Fibroblast of lung (primary cell): Measurements from ENCODE around the gene RNF112. TPM values are rescaled to one million over a fixed set of nuclear protein-coding genes. Genes with fewer than 3 reads are reported as not detected.
"Not testable (repeated sequence)": the region's sequence is repeated elsewhere in the genome, so short reads cannot be mapped to it uniquely, and the experiment has no call there.

Experiments used
- DNase-seq, 2 donors: peaks; one replicate each; pipeline versions ENCODE4 v3.0.0 to v3.0.0-alpha.2; 2010; ENCODE audit warnings: low read depth in 2 of 2
- H2AFZ ChIP-seq: 2 replicates; pipeline ENCODE4 v1.5.1; 2012; ENCODE audit warnings: low read length, control low read depth, inconsistent platforms
- H3K27ac ChIP-seq: 2 replicates; pipeline ENCODE4 v1.5.1; 2011; ENCODE audit warnings: low read length, control low read depth; ENCODE audit not compliant: insufficient read depth
- H3K27me3 ChIP-seq: 2 replicates; pipeline ENCODE4 v1.5.1; 2011; ENCODE audit warnings: mild to moderate bottlenecking, low read length; ENCODE audit not compliant: control insufficient read depth, insufficient read depth
- H3K36me3 ChIP-seq: 2 replicates; pipeline ENCODE4 v1.5.1; 2011; ENCODE audit warnings: low read length; ENCODE audit not compliant: control insufficient read depth, insufficient read depth
- H3K4me1 ChIP-seq: 2 replicates; pipeline ENCODE4 v1.5.1; 2011; ENCODE audit warnings: low read length; ENCODE audit not compliant: control insufficient read depth, insufficient read depth; ENCODE audit errors: extremely low read depth
- H3K4me2 ChIP-seq: 2 replicates; pipeline ENCODE4 v1.5.1; 2011; ENCODE audit warnings: low read length, control low read depth; ENCODE audit not compliant: insufficient read depth; ENCODE audit errors: extremely low read depth
- H3K4me3 ChIP-seq, 4 experiments: fragments of 200-600 bp in 1 of 4; sonication (generic) in 1 of 4; replicated peaks in 1 of 4; 2 replicates each; pipeline ENCODE4 v1.5.1; 2011 to 2016; ENCODE audit warnings: low read length in 4 of 4, low read depth in 3 of 4, mild to moderate bottlenecking in 3 of 4, control low read depth in 2 of 4, inconsistent platforms in 1 of 4, mixed read lengths in 1 of 4; ENCODE audit not compliant: insufficient read depth in 1 of 4; ENCODE audit errors: control extremely low read depth in 1 of 4
- H3K79me2 ChIP-seq: 2 replicates; pipeline ENCODE4 v1.5.1; 2012; ENCODE audit warnings: mild to moderate bottlenecking, low read length, inconsistent platforms; ENCODE audit not compliant: control insufficient read depth, insufficient read depth
- H3K9ac ChIP-seq: 2 replicates; pipeline ENCODE4 v1.5.1; 2011; ENCODE audit warnings: mild to moderate bottlenecking, low read length, control low read depth; ENCODE audit not compliant: insufficient read depth
- H3K9me3 ChIP-seq: 2 replicates; pipeline ENCODE4 v1.5.1; 2012; ENCODE audit warnings: low read depth, low read length; ENCODE audit not compliant: control insufficient read depth, insufficient read depth
- H4K20me1 ChIP-seq: 2 replicates; pipeline ENCODE4 v1.5.1; 2011; ENCODE audit warnings: low read length; ENCODE audit not compliant: control insufficient read depth, insufficient read depth; ENCODE audit errors: extremely low read depth
- EZH2 ChIP-seq: IDR thresholded peaks from 2 replicates; pipeline ENCODE4 v1.5.1; 2012; ENCODE audit warnings: low read length, control low read depth, mild to moderate bottlenecking; ENCODE audit errors: missing control alignments
- polyA plus RNA-seq, 2 donors: library from polyadenylated mRNA; depleted of rRNA in 1 of 2; stranded (reverse) in 1 of 2; unstranded in 1 of 2; fragments of >200 nt; gene quantifications; 2 replicates each; pipeline ENCODE4 v1.2.1, GENCODE V29; 2011 to 2012; ENCODE audit warnings: missing spikeins in 1 of 2
- total RNA-seq: library from RNA; depleted of rRNA; stranded (reverse); fragments of >200 nt; gene quantifications from 2 replicates; pipeline ENCODE4 v1.2.1, GENCODE V29; 2014
- TF ChIP-seq, protein P1 (sequence below), 2 donors: IDR thresholded peaks in 1 of 2; conservative IDR thresholded peaks in 1 of 2; 1 replicate in 1 of 2; 2 replicates in 1 of 2; pipeline ENCODE4 v1.5.1; 2011 to 2012; ENCODE audit warnings: low read length in 2 of 2, control low read depth in 1 of 2, inconsistent platforms in 1 of 2, low read depth in 1 of 2, mild to moderate bottlenecking in 1 of 2

RNF112 gene
- total and polyA plus RNA-seq, 2 donors (not counting 1 experiment from before 2014, with no cell fraction given), result 1.5 to 21.5 TPM

DNA sequence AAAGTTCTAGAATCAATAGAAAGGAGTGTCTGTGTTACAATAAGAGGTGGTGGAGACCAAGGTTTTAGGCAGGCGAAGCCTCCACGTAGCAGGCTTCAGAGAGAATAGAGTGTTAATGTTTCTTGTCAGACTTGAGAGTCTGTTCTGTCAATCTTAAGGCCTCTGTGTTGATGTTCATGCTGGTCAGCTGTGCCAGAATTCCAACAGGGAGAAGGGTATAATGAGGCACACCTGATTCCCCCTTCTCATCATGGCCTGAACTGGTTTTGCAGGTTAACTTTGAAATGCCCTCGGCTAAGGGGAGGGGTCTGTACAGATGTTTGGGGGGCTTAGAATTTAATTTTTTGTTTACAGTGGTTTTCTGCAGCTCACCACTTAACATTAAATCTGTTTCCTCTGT lies 46.0 kb downstream of the RNF112 start:
- no peak overlapping the region for H3K9ac ChIP-seq
- TF ChIP-seq, protein P1, sequence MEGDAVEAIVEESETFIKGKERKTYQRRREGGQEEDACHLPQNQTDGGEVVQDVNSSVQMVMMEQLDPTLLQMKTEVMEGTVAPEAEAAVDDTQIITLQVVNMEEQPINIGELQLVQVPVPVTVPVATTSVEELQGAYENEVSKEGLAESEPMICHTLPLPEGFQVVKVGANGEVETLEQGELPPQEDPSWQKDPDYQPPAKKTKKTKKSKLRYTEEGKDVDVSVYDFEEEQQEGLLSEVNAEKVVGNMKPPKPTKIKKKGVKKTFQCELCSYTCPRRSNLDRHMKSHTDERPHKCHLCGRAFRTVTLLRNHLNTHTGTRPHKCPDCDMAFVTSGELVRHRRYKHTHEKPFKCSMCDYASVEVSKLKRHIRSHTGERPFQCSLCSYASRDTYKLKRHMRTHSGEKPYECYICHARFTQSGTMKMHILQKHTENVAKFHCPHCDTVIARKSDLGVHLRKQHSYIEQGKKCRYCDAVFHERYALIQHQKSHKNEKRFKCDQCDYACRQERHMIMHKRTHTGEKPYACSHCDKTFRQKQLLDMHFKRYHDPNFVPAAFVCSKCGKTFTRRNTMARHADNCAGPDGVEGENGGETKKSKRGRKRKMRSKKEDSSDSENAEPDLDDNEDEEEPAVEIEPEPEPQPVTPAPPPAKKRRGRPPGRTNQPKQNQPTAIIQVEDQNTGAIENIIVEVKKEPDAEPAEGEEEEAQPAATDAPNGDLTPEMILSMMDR (conservative IDR thresholded peaks at IDR 0.05 in 1 of 2, IDR thresholded peaks at IDR 0.05 in 1 of 2; ENCODE audit: low read depth in 1 of 2, low read length in 2 of 2), result no peak
- no peak for TF ChIP-seq EZH2
- H4K20me1 ChIP-seq, result no peaks in the 10 kb centered on the region
- no peaks in the 10 kb centered on the region for H3K36me3 ChIP-seq
- H3K4me3 ChIP-seq, result no peak overlapping the region
- H3K27ac ChIP-seq, result no peak overlapping the region
- H3K9me3 ChIP-seq, result no peaks in the 10 kb centered on the region
- H3K27me3 ChIP-seq, result peaks cover 9% of the 10 kb centered on the region
- H3K4me1 ChIP-seq, result no peaks in the 10 kb centered on the region
- no peak overlapping the region for H3K4me2 ChIP-seq
- H2AFZ ChIP-seq, result no peak overlapping the region
- H3K79me2 ChIP-seq, result no peaks in the 10 kb centered on the region
- no peak for DNase-seq

DNA sequence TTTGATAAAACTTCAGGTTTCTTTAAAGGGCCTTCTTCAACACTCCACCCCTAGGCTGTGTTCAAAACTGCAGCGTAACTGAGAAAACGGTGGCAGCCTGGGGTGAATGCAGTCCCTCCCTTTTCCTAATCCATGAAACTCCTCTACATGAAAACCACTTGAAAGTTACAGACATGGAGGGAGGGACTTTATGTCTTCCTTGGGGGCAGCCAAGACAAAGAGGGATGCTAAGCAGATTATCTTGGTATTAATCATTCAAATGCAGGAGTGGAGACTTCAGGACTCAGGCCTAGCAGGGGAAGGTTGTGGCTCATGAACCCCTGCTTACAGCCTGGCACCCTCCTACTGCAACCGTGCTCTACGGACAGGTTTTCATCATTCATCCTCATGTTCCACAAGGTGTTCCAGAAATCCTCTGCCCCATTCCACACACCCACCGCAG lies 46.8 kb downstream of the RNF112 start:
- Histone ChIP-seq H3K27ac (no peak overlapping the region), H3K4me2 (no peak overlapping the region), H3K36me3 (no peaks in the 10 kb centered on the region), H3K27me3 (peaks cover 9% of the 10 kb centered on the region), H3K9me3 (no peaks in the 10 kb centered on the region), H3K9ac (no peak overlapping the region), H3K4me1 (no peaks in the 10 kb centered on the region), H3K79me2 (no peaks in the 10 kb centered on the region), H4K20me1 (no peaks in the 10 kb centered on the region), H2AFZ (no peak overlapping the region), H3K4me3 (no peak overlapping the region)
- no peak for DNase-seq
- TF ChIP-seq, protein P1 (conservative IDR thresholded peaks at IDR 0.05 in 1 of 2, IDR thresholded peaks at IDR 0.05 in 1 of 2; ENCODE audit: low read depth in 1 of 2, low read length in 2 of 2), result no peak
- TF ChIP-seq EZH2, result no peak

DNA sequence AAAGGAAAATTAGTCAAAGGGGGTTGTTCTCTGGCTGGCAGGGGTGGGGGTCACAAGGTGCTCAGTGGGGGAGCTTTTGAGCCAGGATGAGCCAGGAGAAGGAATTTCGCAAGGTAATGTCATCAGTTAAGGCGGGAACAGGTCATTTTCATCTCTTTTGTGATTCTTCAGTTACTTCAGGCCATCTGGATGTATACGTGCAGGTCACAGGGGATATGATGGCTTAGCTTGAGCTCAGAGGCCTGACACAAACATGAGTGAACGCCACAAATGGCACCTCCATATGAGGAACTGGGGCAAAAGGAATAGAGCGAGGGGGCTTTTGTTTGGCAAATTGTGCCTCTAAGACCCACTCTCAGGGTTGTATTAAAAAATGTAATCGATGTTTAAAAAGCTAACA lies 47.4 kb downstream of the RNF112 start:
- H3K36me3 ChIP-seq, H3K27me3 ChIP-seq, H3K9me3 ChIP-seq, H3K9ac ChIP-seq, H3K4me2 ChIP-seq, H3K27ac ChIP-seq, H4K20me1 ChIP-seq, H3K79me2 ChIP-seq, H2AFZ ChIP-seq, H3K4me3 ChIP-seq, H3K4me1 ChIP-seq, DNase-seq: not testable (repeated sequence)

DNA sequence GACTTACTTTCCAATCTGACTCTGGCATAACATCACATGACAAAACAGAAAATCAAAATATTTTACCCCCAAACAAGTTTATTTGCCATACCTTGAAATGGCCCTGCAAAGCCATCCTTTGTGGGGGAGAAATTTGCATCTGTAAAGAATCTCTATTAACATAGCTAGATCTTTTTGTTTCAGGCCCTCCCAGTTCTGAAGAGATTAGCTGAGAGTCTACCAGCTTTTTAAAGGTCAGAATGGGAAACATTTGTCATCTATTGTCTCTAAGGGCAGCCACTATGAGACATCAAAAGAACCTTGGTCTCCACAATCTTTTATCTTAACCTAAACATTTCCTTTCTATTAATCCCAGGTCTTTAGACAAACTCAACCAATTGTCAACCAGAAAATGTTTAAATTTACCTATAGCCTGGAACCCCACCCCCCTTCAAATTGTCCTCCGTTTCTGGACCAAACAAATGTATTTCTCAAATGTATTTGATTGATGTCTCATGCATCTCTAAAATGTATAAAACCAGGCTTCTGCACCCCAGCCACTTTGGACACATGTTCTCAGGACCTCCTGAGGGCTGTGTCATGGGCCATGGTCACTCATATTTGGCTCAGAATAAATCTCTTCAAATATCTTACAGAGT lies 48.1 kb downstream of the RNF112 start:
- not testable (repeated sequence) for H2AFZ ChIP-seq, H4K20me1 ChIP-seq, H3K4me3 ChIP-seq, H3K9me3 ChIP-seq, H3K9ac ChIP-seq, H3K79me2 ChIP-seq, H3K27me3 ChIP-seq, H3K27ac ChIP-seq, H3K4me2 ChIP-seq, H3K36me3 ChIP-seq, H3K4me1 ChIP-seq, DNase-seq
